BJ (cell line): ENCODE results near the gene RCAN3. TPM values are rescaled to one million over a fixed set of nuclear protein-coding genes. Genes with fewer than 3 reads are reported as not detected.

ENCODE experiments used
- CTCF ChIA-PET: fragments of 350-600 bp; formaldehyde crosslinking; extraction: SDS; loops from one replicate; lab custom pipeline; 2021; ENCODE audit warnings: antibody characterized with exemption, inconsistent platforms; lab: Yijun Ruan, JAX
- POLR2A ChIA-PET: fragments of 300-600 bp; sonication (Branson Sonifier 250); formaldehyde crosslinking; extraction: SDS; loops from one replicate; lab custom pipeline; 2021; ENCODE audit warnings: antibody characterized with exemption; lab: Charles Lee
- DNase-seq: peaks from one replicate; pipeline ENCODE4 v3.0.0-alpha.2; 2011; ENCODE audit warnings: low read depth
- H3K27me3 ChIP-seq: 2 replicates; pipeline ENCODE4 v1.6.0; 2011; ENCODE audit warnings: low read length; ENCODE audit not compliant: control insufficient read depth, insufficient read depth
- H3K36me3 ChIP-seq: 2 replicates; pipeline ENCODE4 v1.5.1; 2011; ENCODE audit warnings: low read length; ENCODE audit not compliant: control insufficient read depth, insufficient read depth
- H3K4me3 ChIP-seq: 2 replicates; pipeline ENCODE4 v1.5.1; 2011; ENCODE audit warnings: low read depth, mild to moderate bottlenecking, control low read depth, low read length
- polyA plus RNA-seq: library from polyadenylated mRNA; depleted of rRNA; stranded (reverse); fragments of >200 nt; gene quantifications from 2 replicates; pipeline ENCODE4 v1.2.3, GENCODE V29; 2011
- TF ChIP-seq, protein P1 (sequence below): IDR thresholded peaks from 2 replicates; pipeline ENCODE4 v1.5.1; 2011; ENCODE audit warnings: low read depth, mild to moderate bottlenecking, control low read depth, inconsistent platforms, low read length, moderate library complexity; ENCODE audit not compliant: insufficient read depth

RCAN3 gene
- polyA plus RNA-seq, 1 experiment: 7.6 TPM

DNA sequence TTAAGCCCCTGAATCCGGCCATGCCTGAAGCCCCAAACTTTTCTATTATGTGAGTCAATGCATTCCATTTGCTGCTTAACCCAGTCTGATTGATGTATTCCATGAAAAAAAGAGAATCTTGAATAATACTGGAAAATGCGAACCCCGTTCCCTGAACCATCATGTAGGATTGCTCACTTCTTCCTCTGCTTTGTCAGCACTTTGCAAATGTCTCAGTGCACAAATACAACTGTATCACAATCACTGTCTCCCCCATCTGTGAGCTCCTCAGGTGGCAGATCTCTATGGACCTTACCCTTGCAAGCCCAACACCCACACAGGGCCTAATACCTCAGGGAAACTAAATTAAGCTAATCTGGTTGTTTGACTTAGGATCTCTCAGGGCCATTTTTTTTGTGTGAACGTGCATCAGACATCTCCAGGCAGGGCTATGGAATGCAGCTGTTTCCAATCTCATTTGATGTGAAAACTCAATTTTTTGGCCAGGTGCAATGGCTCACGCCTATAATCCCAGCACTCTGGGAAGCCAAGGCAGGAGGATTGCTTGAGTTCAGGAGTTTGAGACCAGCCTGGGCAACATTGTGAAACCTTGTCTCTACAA, 2.1 kb upstream of the RCAN3 start:
- no peak overlapping the region for H3K4me3 ChIP-seq
- ChIA-PET CTCF (interaction anchor here (1.3 kb wide), 1 partner anchor 26 kb away, joined by 3 read pairs; no protein-coding TSS in a partner anchor), POLR2A (no interaction called here)
- peaks cover 2% of the 10 kb centered on the region; the same call in 1 of the 2 replicates for H3K27me3 ChIP-seq
- TF ChIP-seq, protein P1, sequence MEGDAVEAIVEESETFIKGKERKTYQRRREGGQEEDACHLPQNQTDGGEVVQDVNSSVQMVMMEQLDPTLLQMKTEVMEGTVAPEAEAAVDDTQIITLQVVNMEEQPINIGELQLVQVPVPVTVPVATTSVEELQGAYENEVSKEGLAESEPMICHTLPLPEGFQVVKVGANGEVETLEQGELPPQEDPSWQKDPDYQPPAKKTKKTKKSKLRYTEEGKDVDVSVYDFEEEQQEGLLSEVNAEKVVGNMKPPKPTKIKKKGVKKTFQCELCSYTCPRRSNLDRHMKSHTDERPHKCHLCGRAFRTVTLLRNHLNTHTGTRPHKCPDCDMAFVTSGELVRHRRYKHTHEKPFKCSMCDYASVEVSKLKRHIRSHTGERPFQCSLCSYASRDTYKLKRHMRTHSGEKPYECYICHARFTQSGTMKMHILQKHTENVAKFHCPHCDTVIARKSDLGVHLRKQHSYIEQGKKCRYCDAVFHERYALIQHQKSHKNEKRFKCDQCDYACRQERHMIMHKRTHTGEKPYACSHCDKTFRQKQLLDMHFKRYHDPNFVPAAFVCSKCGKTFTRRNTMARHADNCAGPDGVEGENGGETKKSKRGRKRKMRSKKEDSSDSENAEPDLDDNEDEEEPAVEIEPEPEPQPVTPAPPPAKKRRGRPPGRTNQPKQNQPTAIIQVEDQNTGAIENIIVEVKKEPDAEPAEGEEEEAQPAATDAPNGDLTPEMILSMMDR: no peak
- H3K36me3 ChIP-seq: no peaks in the 10 kb centered on the region
- DNase-seq: no peak

DNA sequence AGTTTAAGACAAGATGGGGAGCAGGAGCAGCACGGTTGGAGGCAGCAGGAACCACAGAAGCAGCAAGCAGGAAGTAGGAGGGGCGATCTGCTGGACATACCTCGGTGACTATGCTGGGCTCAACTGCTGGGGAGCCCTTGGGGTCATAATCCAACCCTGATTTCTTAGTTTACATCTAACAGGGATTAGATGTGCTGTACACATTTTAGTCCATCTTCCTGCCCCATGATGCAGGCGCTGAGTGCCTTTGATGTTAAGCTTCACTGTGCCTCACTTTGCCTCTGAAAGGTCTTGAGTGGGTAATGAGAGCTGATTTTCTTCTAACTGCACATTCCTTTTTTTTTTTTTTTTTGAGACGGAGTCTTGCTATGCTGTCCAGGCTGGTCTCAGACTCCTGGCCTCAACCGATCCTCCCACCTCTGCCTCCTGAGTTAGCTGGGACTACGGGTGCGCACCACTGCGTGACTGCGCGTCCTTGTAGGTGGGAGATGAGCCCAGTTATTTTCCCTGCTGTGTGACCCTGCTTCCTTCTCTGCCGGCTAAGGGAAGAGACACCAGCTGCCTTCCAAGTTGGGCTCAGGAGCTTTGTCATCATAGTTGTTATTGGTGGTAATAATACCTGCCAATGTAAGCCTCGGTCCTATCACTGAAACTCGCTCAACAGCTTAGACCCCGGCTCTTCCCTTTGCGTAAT, 1.1 kb upstream of the RCAN3 start:
- Histone ChIP-seq H3K27me3 (no peaks in the 10 kb centered on the region), H3K36me3 (no peaks in the 10 kb centered on the region), H3K4me3 (peak overlapping the region; percentile 73)
- TF ChIP-seq, protein P1: no peak
- no peak for DNase-seq
- POLR2A ChIA-PET: interaction anchor here (0.6 kb wide), 1 partner anchor 177 kb away, joined by 3 read pairs; no protein-coding TSS in a partner anchor
- CTCF ChIA-PET: interaction anchor here (1.0 to 2.2 kb wide), 3 partner anchors 9 to 25 kb away, joined by 3 to 14 read pairs (median 3); no protein-coding TSS in a partner anchor

DNA sequence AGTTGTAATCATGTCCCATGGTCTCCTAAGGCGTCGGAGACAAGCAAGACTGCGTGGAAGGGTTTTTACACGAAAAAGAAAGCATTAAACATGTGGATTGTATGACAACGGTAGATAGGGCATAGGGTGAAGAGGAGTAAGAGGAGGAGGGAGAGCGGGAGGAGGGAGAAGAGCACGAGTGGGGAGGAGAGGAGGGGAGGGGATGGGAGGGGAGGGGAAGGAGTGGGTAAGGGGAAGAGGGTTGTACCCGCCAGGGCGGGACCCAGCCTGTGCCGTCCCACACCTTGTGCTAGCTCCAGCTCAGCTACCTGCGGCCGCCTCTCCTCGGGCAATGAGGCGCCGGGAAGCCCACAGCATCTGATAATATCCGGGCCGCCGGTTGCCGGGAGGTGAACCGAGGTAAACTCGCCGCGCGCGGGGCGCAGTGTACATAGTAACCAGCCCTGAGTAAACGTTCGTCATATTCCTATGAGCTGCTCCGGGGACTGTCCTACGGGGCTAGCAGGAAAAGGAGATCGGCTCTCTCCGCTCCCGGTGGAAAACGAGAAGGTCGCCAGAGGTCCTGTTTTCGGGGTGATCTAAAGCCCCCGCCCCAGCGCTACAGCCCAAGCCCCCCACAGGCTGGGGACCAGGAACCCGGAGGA, 449 bp upstream of the RCAN3 start:
- TF ChIP-seq, protein P1: no peak
- no peak for DNase-seq
- Histone ChIP-seq H3K36me3 (no peaks in the 10 kb centered on the region), H3K4me3 (peak overlapping the region; percentile 73), H3K27me3 (no peaks in the 10 kb centered on the region)
- CTCF ChIA-PET: interaction anchor here (1.0 to 2.2 kb wide), 3 partner anchors 10 to 25 kb away, joined by 3 to 14 read pairs (median 3); no protein-coding TSS in a partner anchor
- POLR2A ChIA-PET: interaction anchor here (0.6 kb wide), 1 partner anchor 178 kb away, joined by 3 read pairs; no protein-coding TSS in a partner anchor

DNA sequence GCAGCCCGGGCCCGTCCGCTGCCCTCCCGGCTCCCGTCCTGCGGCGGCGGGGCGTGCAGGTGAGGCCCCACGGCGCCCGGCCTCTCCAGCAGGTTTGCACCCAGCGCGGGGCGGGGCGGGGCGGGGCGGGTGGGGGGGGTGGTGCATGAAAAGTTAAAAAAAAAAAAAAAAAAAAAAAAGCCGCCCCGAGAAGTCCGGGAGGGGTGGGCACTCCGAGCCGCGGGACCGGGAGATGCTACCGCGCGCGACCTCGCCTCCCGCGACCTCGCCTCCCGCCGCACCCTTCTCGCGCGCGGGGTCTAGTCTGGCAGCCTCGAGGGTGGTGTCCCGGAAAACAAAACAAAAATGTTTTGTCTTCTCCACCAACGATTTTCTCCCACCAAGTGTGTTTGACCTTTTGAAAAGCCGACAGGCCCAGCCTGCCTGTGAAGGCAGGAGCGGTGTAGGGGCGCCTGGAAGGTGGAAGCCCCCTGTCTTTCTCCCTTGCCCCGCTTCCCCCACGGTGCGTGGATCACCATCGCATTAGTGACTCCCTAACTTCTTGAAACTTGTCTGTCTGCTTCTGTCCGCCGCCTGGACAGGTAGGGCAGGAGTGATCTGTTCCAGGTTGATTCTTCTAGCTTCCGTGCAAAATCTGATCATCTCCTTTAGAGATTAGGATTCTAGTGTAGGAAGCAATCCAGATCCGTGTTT, 569 bp downstream of the RCAN3 start:
- TF ChIP-seq, protein P1: no peak
- no peaks in the 10 kb centered on the region for H3K36me3 ChIP-seq
- CTCF ChIA-PET: interaction anchor here (2.2 kb wide), 1 partner anchor 11 kb away, joined by 14 read pairs; no protein-coding TSS in a partner anchor
- no peaks in the 10 kb centered on the region for H3K27me3 ChIP-seq
- POLR2A ChIA-PET: no interaction called here
- peak overlapping the region; percentile 73 for H3K4me3 ChIP-seq
- no peak for DNase-seq
